ENCODE measurements around the gene FAM227B. TPM values are rescaled to one million over a fixed set of nuclear protein-coding genes. Genes with fewer than 3 reads are reported as not detected.
"Not testable (repeated sequence)": the region's sequence is repeated elsewhere in the genome, so short reads cannot be mapped to it uniquely, and the experiment has no call there.

FAM227B gene
- total RNA-seq, 1 donor from 2014 or later: 4.5 TPM

GRCh38 chr15:49415638-49416037 is 205.0 kb downstream of the FAM227B start:
- intact Hi-C loops (cut with micrococcal nuclease): no loop called here
- ChIA-PET POLR2A (no interaction called here), CTCF (no interaction called here)
- Mint-ChIP-seq H3K36me3 (ENCODE audit: low read depth) (no peaks in the 10 kb centered on the region), H3K9me3 (no peaks in the 10 kb centered on the region), H3K4me1 (no peaks in the 10 kb centered on the region), H3K4me3 (no peak overlapping the region), H3K27me3 (peaks cover 17% of the 10 kb centered on the region), H3K27ac (no peak overlapping the region)
- DNase-seq (no peak), ATAC-seq (ENCODE audit: low read depth) (no peak)
- no peak for TF ChIP-seq CTCF (IDR thresholded peaks at IDR 0.05)

- DNase-seq (no peak), ATAC-seq (ENCODE audit: low read depth) (no peak)
- intact Hi-C loops (cut with micrococcal nuclease): no loop called here
- no peaks in the 10 kb centered on the region for H3K9me3 Mint-ChIP-seq
- H3K27me3 Mint-ChIP-seq: peaks cover 17% of the 10 kb centered on the region
- no peaks in the 10 kb centered on the region for H3K4me1 Mint-ChIP-seq
- no peak overlapping the region for H3K27ac Mint-ChIP-seq
- TF ChIP-seq CTCF (IDR thresholded peaks at IDR 0.05): no peak
- H3K36me3 Mint-ChIP-seq (ENCODE audit: low read depth): no peaks in the 10 kb centered on the region
- ChIA-PET POLR2A (no interaction called here), CTCF (no interaction called here)
- no peak overlapping the region for H3K4me3 Mint-ChIP-seq
Measured at GRCh38 chr15:49415149-49415548, 205.5 kb downstream of the FAM227B start.

- ChIA-PET CTCF (interaction anchor here (1.4 kb wide), 1 partner anchor 9 kb away, joined by 6 read pairs; the partner anchor contains the start of gene FGF7), POLR2A (no interaction called here)
- ATAC-seq (ENCODE audit: low read depth) (no peak), DNase-seq (no peak)
- no peak for TF ChIP-seq CTCF (IDR thresholded peaks at IDR 0.05)
- peaks cover 17% of the 10 kb centered on the region for H3K27me3 Mint-ChIP-seq
- no peaks in the 10 kb centered on the region for H3K36me3 Mint-ChIP-seq (ENCODE audit: low read depth)
- intact Hi-C loops (cut with micrococcal nuclease): no loop called here
- H3K4me1 Mint-ChIP-seq: no peaks in the 10 kb centered on the region
- no peaks in the 10 kb centered on the region for H3K9me3 Mint-ChIP-seq
- H3K27ac Mint-ChIP-seq: no peak overlapping the region
- H3K4me3 Mint-ChIP-seq: no peak overlapping the region
Measured at GRCh38 chr15:49412797-49413196, 207.8 kb downstream of the FAM227B start.

- ChIA-PET CTCF (no interaction called here), POLR2A (no interaction called here)
- no peak for TF ChIP-seq CTCF (IDR thresholded peaks at IDR 0.05)
- Mint-ChIP-seq H3K9me3 (no peaks in the 10 kb centered on the region), H3K27me3 (peaks cover 9% of the 10 kb centered on the region), H3K4me1 (no peaks in the 10 kb centered on the region), H3K4me3 (no peak overlapping the region), H3K27ac (no peak overlapping the region), H3K36me3 (ENCODE audit: low read depth) (no peaks in the 10 kb centered on the region)
- no peak for DNase-seq
- intact Hi-C loops (cut with micrococcal nuclease): no loop called here
- no peak for ATAC-seq (ENCODE audit: low read depth)
Measured at GRCh38 chr15:49410641-49411040, 210.0 kb downstream of the FAM227B start.

GRCh38 chr15:49406352-49407118 is 214.1 kb downstream of the FAM227B start:
- Mint-ChIP-seq H3K27me3 (peaks cover 2% of the 10 kb centered on the region), H3K27ac (no peak overlapping the region), H3K4me3 (no peak overlapping the region), H3K4me1 (no peaks in the 10 kb centered on the region), H3K36me3 (ENCODE audit: low read depth) (no peaks in the 10 kb centered on the region), H3K9me3 (peaks cover 2% of the 10 kb centered on the region)
- DNase-seq: no peak
- no peak for TF ChIP-seq CTCF (IDR thresholded peaks at IDR 0.05)
- intact Hi-C loops (cut with micrococcal nuclease): no loop called here
- CTCF ChIA-PET: no interaction called here
- no peak for ATAC-seq (ENCODE audit: low read depth)
- POLR2A ChIA-PET: no interaction called here

- H3K4me3 Mint-ChIP-seq; H3K27ac Mint-ChIP-seq; CTCF ChIA-PET; DNase-seq; POLR2A ChIA-PET; H3K36me3 Mint-ChIP-seq (ENCODE audit: low read depth); ATAC-seq (ENCODE audit: low read depth); intact Hi-C loops (cut with micrococcal nuclease); H3K4me1 Mint-ChIP-seq; H3K9me3 Mint-ChIP-seq; H3K27me3 Mint-ChIP-seq: not testable (repeated sequence)
Measured at GRCh38 chr15:49402515-49403296, 217.9 kb downstream of the FAM227B start.

Measured in activated B cell treated with CpG ODN at 0.5 μM for 24 hours (primary cell).